ENCODE data around the gene NUP188. TPM values are rescaled to one million over a fixed set of nuclear protein-coding genes. Genes with fewer than 3 reads are reported as not detected.

The NUP188 gene
- total and polyA plus RNA-seq, 2 donors (not counting 3 experiments of a cell fraction or from before 2014, with no cell fraction given) = 62.7 to 66.2 TPM

- FAIRE-seq = no peak
Observed at GRCh38 chr9:128983536-128983935, 36.0 kb downstream of the NUP188 start.

More at GRCh38 chr9:128983536-128983935, 36.0 kb downstream of the NUP188 start:
- no peak for DNase-seq (ENCODE audit: low read depth, low spot score)
- no TSS peak for BruUV-seq (replicated peaks)
- Histone ChIP-seq H4K20me1 (replicated peaks; ENCODE audit: control insufficient read depth, extremely low read depth, insufficient read depth, low read length) (no peaks in the 10 kb centered on the region), H3K36me3 (ENCODE audit: control insufficient read depth in 2 of 2, extremely low read depth in 1 of 2, insufficient read depth in 2 of 2, low read length in 2 of 2) (peaks cover 30 to 38% of the 10 kb centered on the region in 2 experiments), H3K4me2 (ENCODE audit: insufficient read depth, low read length) (no peak overlapping the region), H3K4me1 (ENCODE audit: control insufficient read depth, extremely low read depth, insufficient read depth, low read length) (no peaks in the 10 kb centered on the region), H2AFZ (ENCODE audit: low read depth, low read length) (no peak overlapping the region), H3K9me1 (replicated peaks; ENCODE audit: control insufficient read depth, extremely low read depth, insufficient read depth, low read length) (no peaks in the 10 kb centered on the region), H3K27ac (ENCODE audit: insufficient read depth, low read depth, low read length) (no peak overlapping the region), H3K79me2 (ENCODE audit: control insufficient read depth, insufficient read depth, low read length) (no peaks in the 10 kb centered on the region), H3K4me3 (replicated peaks in 1 of 3; ENCODE audit: insufficient read depth in 1 of 3, low read depth in 1 of 3, low read length in 3 of 3) (no peak overlapping the region), H3K9ac (replicated peaks; ENCODE audit: extremely low read depth, insufficient read depth, low read length) (no peak overlapping the region), H3K27me3 (ENCODE audit: control insufficient read depth in 2 of 2, insufficient read depth in 2 of 2, low read length in 2 of 2) (no peaks in the 10 kb centered on the region), H3K9me3 (replicated peaks; ENCODE audit: control insufficient read depth, insufficient read depth, low read length) (no peaks in the 10 kb centered on the region)
- TF ChIP-seq FOS (IDR thresholded peaks at IDR 0.05; ENCODE audit: borderline replicate concordance, insufficient read depth, low read length) (no peak), POLR2AphosphoS5 (IDR thresholded peaks at IDR 0.05; ENCODE audit: insufficient read depth, low read depth, low read length) (no peak), JUN (IDR thresholded peaks at IDR 0.05; ENCODE audit: borderline replicate concordance, insufficient read depth, insufficient read length, low read depth) (no peak), MYC (IDR thresholded peaks at IDR 0.05; ENCODE audit: low read depth, low read length) (no peak), GATA2 (IDR thresholded peaks at IDR 0.05; ENCODE audit: insufficient read depth, insufficient read length, low read depth, low read length) (no peak), EZH2 (IDR thresholded peaks at IDR 0.05; ENCODE audit: borderline replicate concordance, low read depth, low read length, severe bottlenecking) (no peak), POLR2A (IDR thresholded peaks at IDR 0.05; ENCODE audit: low read depth, low read length) (no peak)
- TF ChIP-seq, protein P1, sequence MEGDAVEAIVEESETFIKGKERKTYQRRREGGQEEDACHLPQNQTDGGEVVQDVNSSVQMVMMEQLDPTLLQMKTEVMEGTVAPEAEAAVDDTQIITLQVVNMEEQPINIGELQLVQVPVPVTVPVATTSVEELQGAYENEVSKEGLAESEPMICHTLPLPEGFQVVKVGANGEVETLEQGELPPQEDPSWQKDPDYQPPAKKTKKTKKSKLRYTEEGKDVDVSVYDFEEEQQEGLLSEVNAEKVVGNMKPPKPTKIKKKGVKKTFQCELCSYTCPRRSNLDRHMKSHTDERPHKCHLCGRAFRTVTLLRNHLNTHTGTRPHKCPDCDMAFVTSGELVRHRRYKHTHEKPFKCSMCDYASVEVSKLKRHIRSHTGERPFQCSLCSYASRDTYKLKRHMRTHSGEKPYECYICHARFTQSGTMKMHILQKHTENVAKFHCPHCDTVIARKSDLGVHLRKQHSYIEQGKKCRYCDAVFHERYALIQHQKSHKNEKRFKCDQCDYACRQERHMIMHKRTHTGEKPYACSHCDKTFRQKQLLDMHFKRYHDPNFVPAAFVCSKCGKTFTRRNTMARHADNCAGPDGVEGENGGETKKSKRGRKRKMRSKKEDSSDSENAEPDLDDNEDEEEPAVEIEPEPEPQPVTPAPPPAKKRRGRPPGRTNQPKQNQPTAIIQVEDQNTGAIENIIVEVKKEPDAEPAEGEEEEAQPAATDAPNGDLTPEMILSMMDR (IDR thresholded peaks at IDR 0.05; ENCODE audit: extremely low read depth in 1 of 2, insufficient read depth in 1 of 2, low read depth in 1 of 2, low read length in 2 of 2) = no peak
- TF ChIP-seq, protein P2, sequence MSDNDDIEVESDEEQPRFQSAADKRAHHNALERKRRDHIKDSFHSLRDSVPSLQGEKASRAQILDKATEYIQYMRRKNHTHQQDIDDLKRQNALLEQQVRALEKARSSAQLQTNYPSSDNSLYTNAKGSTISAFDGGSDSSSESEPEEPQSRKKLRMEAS (IDR thresholded peaks at IDR 0.05; ENCODE audit: insufficient read depth, insufficient read length) = no peak
- dilution Hi-C loops (cut with MboI; ENCODE audit: extremely low pct_ligation_motif_present, low sequenced_read_pairs) (no loop called here), intact Hi-C loops (cut with micrococcal nuclease) (no loop called here)
- ChIA-PET POLR2A (no interaction called here), CTCF (no interaction called here)

Measured in endothelial cell of umbilical vein (primary cell).